ENCODE results near the gene COG5. TPM values are rescaled to one million over a fixed set of nuclear protein-coding genes. Genes with fewer than 3 reads are reported as not detected.

The COG5 gene
- total and polyA plus RNA-seq, 9 of the 15 experiments (the other 6 are each of a cell fraction or from before 2014, with no cell fraction given), result 15.3 to 75.1 (median 56.4) TPM

- intact Hi-C loops (cut with micrococcal nuclease) (loop anchor here (5.0 kb wide), 2 partner anchors 51 to 184 kb away; no protein-coding TSS in a partner anchor), in situ Hi-C loops (cut with MboI) (no loop called here)
- Histone ChIP-seq H3K79me2 (ENCODE audit: control insufficient read depth, insufficient read depth, low read length) (no peaks in the 10 kb centered on the region), H3K4me3 (no peak overlapping the region), H3K4me1 (replicated peaks in 1 of 2; ENCODE audit: control insufficient read depth in 2 of 2, insufficient read depth in 2 of 2, low read length in 2 of 2) (peaks cover 13 to 30% of the 10 kb centered on the region in 2 experiments), H3K9me1 (ENCODE audit: control insufficient read depth, insufficient read depth, low read length) (no peaks in the 10 kb centered on the region), H3K36me3 (ENCODE audit: control insufficient read depth, insufficient read depth, low read length) (peaks cover 4% of the 10 kb centered on the region; the same call in 2 of the 3 replicates), H2AFZ (ENCODE audit: low read depth, low read length) (no peak overlapping the region; the same call in 1 of the 2 replicates), H3K9ac (ENCODE audit: insufficient read depth in 1 of 2, low read depth in 2 of 2, low read length in 2 of 2) (peak overlapping the region in 1 of 2 experiments; percentile 15; a peak in 1 of 4 replicates), H3K27me3 (ENCODE audit: control insufficient read depth in 2 of 2, insufficient read depth in 2 of 2, low read length in 2 of 2) (no peaks in the 10 kb centered on the region), H4K20me1 (replicated peaks; ENCODE audit: control insufficient read depth, insufficient read depth, low read length) (no peaks in the 10 kb centered on the region), H3K27ac (ENCODE audit: extremely low read depth, low read depth, low read length) (peak overlapping the region; percentile 62), H3K9me3 (replicated peaks; ENCODE audit: control insufficient read depth, insufficient read depth, low read depth, low read length) (no peaks in the 10 kb centered on the region), H3K4me2 (ENCODE audit: insufficient read depth, low read length) (no peak overlapping the region)
- ATAC-seq (peak; percentile 97), FAIRE-seq (peak; percentile 87), DNase-seq (ENCODE audit: extremely low read depth in 1 of 4, low spot score in 3 of 4) (peak; percentile 66 to 92 (median 75))
- no TSS peak for BruUV-seq (replicated peaks)
- ChIA-PET CTCF (ENCODE audit: low intra/inter-chr PET ratio) (interaction anchor here (0.5 to 0.6 kb wide), 2 partner anchors 23 to 1186 kb away, joined by 4 to 5 read pairs; no protein-coding TSS in a partner anchor), POLR2A (interaction anchor here (0.6 to 1.7 kb wide), 7 partner anchors 8 to 759 kb away, joined by 3 to 8 read pairs (median 4); no protein-coding TSS in a partner anchor)
- 3% methylated on average over 3 of the region's 3 CpGs for WGBS (ENCODE audit: insufficient coverage, low coverage, missing lambda C conversion rate)
- TF ChIP-seq THAP12 (CRISPR knock-in tag; IDR thresholded peaks at IDR 0.05) (no peak), TCF3 (CRISPR knock-in tag; IDR thresholded peaks at IDR 0.05) (peak; percentile 84), EP400 (IDR thresholded peaks at IDR 0.05) (peak; percentile 54), DIDO1 (tag; IDR thresholded peaks at IDR 0.05; ENCODE audit: low read depth) (peak; percentile 95), STAT5B (CRISPR knock-in tag; IDR thresholded peaks at IDR 0.05) (peak; percentile 81; the same call in 1 of the 2 replicates), ZNF655 (CRISPR knock-in tag; IDR thresholded peaks at IDR 0.05) (no peak), IRF2 (CRISPR knock-in tag; IDR thresholded peaks at IDR 0.05) (no peak), UBTF (IDR thresholded peaks at IDR 0.05; ENCODE audit: borderline replicate concordance in 1 of 2, low read depth in 2 of 2, low read length in 2 of 2) (no peak), ZNF740 (CRISPR knock-in tag; IDR thresholded peaks at IDR 0.05) (no peak), ZNF740 (tag; IDR thresholded peaks at IDR 0.05) (peak; percentile 27 to 98; a peak in 2 of 4 replicates), ZBTB33 (CRISPR knock-in tag; IDR thresholded peaks at IDR 0.05) (no peak; the same call in 1 of the 2 replicates)
Measured at GRCh38 chr7:107318523-107319160, 245.1 kb downstream of the COG5 start.
